ENCODE results near the gene PRAME.

DNA sequence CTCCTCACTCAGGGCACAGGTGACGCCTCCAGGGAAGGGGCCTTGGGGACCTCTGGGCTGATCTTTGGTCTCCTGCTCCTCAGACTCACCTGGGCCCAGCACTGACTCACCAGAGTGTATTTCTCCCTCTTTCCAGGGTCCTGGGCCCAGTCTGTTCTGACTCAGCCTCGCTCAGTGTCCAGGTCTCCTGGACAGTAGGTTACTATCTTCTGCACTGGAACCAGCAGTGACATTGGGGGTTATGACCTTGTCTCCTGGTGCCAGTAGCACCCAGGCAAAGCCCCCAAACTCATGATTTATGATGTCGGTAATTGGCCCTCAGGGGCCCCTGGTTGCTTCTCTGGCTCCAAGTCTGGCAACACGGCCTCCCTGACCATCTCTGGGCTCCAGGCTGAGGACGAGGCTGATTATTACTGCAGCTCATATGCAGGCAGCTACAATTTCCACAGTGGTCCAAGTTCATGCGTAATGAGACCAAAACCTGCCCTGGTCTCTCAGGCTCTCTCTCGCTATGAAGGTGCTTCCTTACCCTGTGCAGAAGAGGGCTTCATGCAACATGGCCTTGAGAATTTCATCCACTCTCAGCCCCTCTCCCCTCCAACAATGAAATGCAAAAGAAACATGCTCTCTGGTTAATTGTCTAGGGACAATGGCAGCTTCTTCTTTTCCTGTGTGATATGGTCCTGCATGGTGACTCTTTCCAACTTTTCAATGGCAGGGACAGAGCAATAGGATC is 21.0 kb upstream of the PRAME start:
- TF ChIP-seq POLR2A (IDR thresholded peaks at IDR 0.05; ENCODE audit: low read depth, low read length) (no peak), POLR2AphosphoS5 (IDR thresholded peaks at IDR 0.05; ENCODE audit: insufficient read depth, low read depth, low read length) (no peak), EZH2 (IDR thresholded peaks at IDR 0.05; ENCODE audit: borderline replicate concordance, low read depth, low read length, severe bottlenecking) (no peak), MYC (IDR thresholded peaks at IDR 0.05; ENCODE audit: low read depth, low read length) (no peak), FOS (IDR thresholded peaks at IDR 0.05; ENCODE audit: borderline replicate concordance, insufficient read depth, low read length) (no peak), JUN (IDR thresholded peaks at IDR 0.05; ENCODE audit: borderline replicate concordance, insufficient read depth, insufficient read length, low read depth) (no peak)
- TF ChIP-seq, protein P1, sequence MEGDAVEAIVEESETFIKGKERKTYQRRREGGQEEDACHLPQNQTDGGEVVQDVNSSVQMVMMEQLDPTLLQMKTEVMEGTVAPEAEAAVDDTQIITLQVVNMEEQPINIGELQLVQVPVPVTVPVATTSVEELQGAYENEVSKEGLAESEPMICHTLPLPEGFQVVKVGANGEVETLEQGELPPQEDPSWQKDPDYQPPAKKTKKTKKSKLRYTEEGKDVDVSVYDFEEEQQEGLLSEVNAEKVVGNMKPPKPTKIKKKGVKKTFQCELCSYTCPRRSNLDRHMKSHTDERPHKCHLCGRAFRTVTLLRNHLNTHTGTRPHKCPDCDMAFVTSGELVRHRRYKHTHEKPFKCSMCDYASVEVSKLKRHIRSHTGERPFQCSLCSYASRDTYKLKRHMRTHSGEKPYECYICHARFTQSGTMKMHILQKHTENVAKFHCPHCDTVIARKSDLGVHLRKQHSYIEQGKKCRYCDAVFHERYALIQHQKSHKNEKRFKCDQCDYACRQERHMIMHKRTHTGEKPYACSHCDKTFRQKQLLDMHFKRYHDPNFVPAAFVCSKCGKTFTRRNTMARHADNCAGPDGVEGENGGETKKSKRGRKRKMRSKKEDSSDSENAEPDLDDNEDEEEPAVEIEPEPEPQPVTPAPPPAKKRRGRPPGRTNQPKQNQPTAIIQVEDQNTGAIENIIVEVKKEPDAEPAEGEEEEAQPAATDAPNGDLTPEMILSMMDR (IDR thresholded peaks at IDR 0.05; ENCODE audit: extremely low read depth in 1 of 2, insufficient read depth in 1 of 2, low read depth in 1 of 2, low read length in 2 of 2), result no peak
- TF ChIP-seq, protein P2, sequence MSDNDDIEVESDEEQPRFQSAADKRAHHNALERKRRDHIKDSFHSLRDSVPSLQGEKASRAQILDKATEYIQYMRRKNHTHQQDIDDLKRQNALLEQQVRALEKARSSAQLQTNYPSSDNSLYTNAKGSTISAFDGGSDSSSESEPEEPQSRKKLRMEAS (IDR thresholded peaks at IDR 0.05; ENCODE audit: insufficient read depth, insufficient read length), result no peak

Data from endothelial cell of umbilical vein (primary cell).